Measurements from ENCODE around the gene KCNT1. TPM values are rescaled to one million over a fixed set of nuclear protein-coding genes. Genes with fewer than 3 reads are reported as not detected.

The KCNT1 gene
- total and polyA plus RNA-seq, 4 experiments from 2014 or later, result 0.06 to 0.20 TPM; not detected in 2

DNA sequence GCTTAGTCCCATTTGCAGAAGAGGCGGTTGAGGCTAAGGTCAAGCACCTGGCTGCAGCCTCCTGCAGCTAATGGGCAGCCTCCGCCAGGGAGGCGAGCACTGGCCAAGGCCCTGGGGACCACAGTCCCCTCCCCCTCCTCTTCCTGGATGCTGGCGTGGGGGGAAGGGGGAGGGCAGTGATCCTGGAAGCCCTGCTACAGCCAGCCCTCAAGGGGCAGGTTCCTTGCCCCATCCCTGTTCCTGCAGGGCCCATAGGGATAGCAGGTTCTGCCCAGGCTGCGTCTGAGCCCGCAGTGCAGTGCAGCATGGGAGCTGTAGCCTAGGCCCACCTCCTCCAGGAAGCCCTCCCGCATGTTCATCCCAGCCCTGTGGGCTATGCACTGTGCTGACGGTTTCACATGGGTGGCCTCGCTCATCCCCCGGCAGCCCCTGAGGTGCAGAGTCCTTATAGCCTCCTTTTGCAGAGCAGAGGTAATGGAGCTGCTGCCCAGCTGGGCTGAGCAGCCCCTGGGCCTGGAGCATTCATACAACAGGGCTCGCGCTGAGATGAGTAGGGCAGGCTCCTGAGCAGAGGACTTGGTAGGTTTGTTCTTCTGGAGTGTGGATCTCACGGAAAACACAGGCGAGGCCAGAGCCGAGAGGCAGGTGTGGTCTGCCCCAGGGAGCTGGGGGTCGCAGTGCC is 36.0 kb downstream of the KCNT1 start:
- no peaks in the 10 kb centered on the region for H3K36me3 ChIP-seq (ENCODE audit: insufficient read depth, low read length)
- Mint-ChIP-seq H3K4me1 (peaks cover 0 to 1% (median 0%) of the 10 kb centered on the region in 4 donors), H3K4me3 (no peak overlapping the region), H3K9me3 (no peaks in the 10 kb centered on the region), H3K36me3 (no peaks in the 10 kb centered on the region), H3K27me3 (peaks cover 6 to 9% of the 10 kb centered on the region in 2 donors), H3K27ac (no peak overlapping the region)
- H3K4me1 ChIP-seq (ENCODE audit: insufficient read depth, low read length), result no peaks in the 10 kb centered on the region
- H3K27ac ChIP-seq (ENCODE audit: low read depth, low read length), result no peak overlapping the region
- intact Hi-C loops (cut with micrococcal nuclease), result no loop called here
- no peaks in the 10 kb centered on the region for H3K27me3 ChIP-seq (ENCODE audit: insufficient read depth, low read length)
- no peaks in the 10 kb centered on the region for H3K9me3 ChIP-seq (ENCODE audit: control insufficient read depth in 1 of 2, low read length in 2 of 2)
- DNase-seq, result no peak
- H3K4me3 ChIP-seq (ENCODE audit: low read length in 2 of 2), result no peak overlapping the region
- ChIA-PET CTCF (ENCODE audit: partially characterized antibody) (no interaction called here), POLR2A (ENCODE audit: partially characterized antibody) (no interaction called here)

DNA sequence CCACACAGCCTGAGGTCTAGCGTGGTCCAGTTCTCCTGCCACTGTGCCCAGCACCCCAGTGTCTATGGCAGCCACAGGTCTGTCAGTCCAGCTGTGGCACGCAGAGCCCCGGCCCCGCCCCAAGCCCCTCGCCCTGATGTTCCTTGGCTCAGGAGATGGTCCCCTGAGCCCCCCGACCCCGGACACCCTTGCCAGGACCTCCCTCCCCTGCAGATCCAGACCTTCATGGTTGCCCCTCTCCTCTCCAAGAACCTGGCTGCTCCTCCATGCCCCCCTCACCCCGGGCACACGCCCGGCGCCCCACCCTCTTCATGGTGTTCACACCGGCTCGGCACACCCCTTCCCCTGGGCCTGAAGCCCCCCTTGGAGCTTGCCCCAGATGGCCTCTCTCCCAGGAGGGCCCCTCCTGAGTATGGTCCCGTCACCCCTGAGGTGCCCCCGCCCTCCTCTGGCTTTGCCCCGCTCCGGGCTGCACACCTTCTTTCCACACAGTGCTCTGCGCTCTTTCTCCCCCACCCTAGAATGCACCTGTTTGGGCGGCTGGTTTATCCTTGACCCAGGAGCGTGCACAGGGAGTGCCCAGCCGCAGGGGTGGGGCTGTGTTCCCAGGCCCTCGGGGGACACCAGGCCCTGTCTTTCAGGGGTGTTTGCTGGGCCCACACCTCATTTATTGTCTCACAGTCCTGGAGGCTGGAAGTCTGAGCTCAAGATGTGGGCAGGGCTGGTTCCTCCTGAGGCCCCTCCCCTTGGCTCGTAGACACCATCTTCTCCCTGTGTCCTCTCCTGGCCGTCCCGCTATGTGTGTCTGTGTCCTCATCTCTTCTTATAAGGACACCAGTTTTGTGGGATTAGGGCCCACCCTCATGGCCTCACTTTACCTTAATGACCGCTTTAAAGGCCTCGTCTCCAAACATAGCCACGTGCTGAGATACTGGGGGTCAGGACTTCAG is 37.6 kb downstream of the KCNT1 start:
- ChIA-PET CTCF (ENCODE audit: partially characterized antibody) (no interaction called here), POLR2A (ENCODE audit: partially characterized antibody) (no interaction called here)
- Histone ChIP-seq H3K4me3 (ENCODE audit: low read length in 2 of 2) (no peak overlapping the region), H3K9me3 (ENCODE audit: control insufficient read depth in 1 of 2, low read length in 2 of 2) (no peaks in the 10 kb centered on the region), H3K4me1 (ENCODE audit: insufficient read depth, low read length) (no peaks in the 10 kb centered on the region), H3K36me3 (ENCODE audit: insufficient read depth, low read length) (no peaks in the 10 kb centered on the region), H3K27me3 (ENCODE audit: insufficient read depth, low read length) (no peaks in the 10 kb centered on the region), H3K27ac (ENCODE audit: low read depth, low read length) (no peak overlapping the region)
- DNase-seq, result no peak
- peaks cover 2 to 7% of the 10 kb centered on the region in 2 donors for H3K27me3 Mint-ChIP-seq
- intact Hi-C loops (cut with micrococcal nuclease), result no loop called here
- no peak overlapping the region for H3K4me3 Mint-ChIP-seq
- no peak overlapping the region for H3K27ac Mint-ChIP-seq
- no peaks in the 10 kb centered on the region for H3K9me3 Mint-ChIP-seq
- H3K36me3 Mint-ChIP-seq, result no peaks in the 10 kb centered on the region
- peaks cover 0 to 1% (median 0%) of the 10 kb centered on the region in 4 donors for H3K4me1 Mint-ChIP-seq

DNA sequence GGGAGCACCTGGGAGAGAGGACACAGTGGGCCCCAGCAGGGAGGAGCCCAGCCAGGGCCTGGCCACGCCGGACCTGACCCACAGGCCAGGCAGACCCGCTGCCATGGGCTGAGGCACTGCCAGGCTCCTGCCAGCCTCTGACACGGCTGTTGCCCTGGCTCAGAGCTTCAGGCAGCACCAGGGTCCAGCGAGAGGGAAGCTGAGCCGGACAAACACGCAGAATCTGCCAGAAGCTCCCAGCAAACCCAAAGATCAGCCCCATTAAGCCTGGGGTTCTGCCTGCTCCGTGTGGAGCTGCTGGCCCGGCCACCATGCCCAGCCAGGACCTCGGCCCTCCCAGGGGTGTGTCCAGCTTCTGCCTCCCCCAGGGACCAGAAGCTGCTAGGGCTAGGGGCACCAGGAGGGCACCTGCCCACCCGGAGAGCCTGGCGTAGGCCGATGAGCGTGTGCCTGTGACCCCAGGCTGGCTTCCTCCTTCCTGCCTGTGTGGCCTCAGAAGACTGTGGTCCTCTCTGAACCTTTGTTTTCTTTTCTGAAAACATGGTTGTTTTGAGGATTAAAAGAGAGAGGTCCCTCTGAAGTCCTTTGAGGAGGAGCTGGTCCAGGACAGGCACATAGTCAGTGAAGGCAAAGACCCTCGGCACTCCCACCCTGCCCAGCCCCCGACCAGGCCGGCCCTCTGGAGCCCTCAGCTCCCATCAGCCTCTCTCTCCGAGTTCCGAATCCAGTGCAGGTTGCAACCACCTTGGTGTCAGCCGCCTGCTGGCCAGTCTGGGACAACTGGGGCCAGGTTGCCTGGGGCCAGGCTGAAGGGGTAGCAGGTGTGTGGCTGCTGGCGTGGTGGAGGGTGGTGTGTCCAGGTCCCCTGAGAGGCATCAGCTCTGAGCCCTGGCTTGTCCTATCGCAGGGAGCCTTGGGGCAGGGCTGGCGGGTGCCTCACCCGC is 39.6 kb downstream of the KCNT1 start:
- Mint-ChIP-seq H3K27me3 (peaks cover 2 to 7% of the 10 kb centered on the region in 2 donors), H3K4me1 (peaks cover 0 to 1% (median 0%) of the 10 kb centered on the region in 4 donors), H3K36me3 (no peaks in the 10 kb centered on the region), H3K9me3 (no peaks in the 10 kb centered on the region), H3K27ac (no peak overlapping the region), H3K4me3 (no peak overlapping the region)
- Histone ChIP-seq H3K36me3 (ENCODE audit: insufficient read depth, low read length) (no peaks in the 10 kb centered on the region), H3K4me1 (ENCODE audit: insufficient read depth, low read length) (no peaks in the 10 kb centered on the region), H3K9me3 (ENCODE audit: control insufficient read depth in 1 of 2, low read length in 2 of 2) (no peaks in the 10 kb centered on the region), H3K27ac (ENCODE audit: low read depth, low read length) (no peak overlapping the region), H3K4me3 (ENCODE audit: low read length in 2 of 2) (no peak overlapping the region), H3K27me3 (ENCODE audit: insufficient read depth, low read length) (no peaks in the 10 kb centered on the region)
- intact Hi-C loops (cut with micrococcal nuclease), result no loop called here
- ChIA-PET CTCF (ENCODE audit: partially characterized antibody) (no interaction called here), POLR2A (ENCODE audit: partially characterized antibody) (no interaction called here)
- DNase-seq, result no peak

DNA sequence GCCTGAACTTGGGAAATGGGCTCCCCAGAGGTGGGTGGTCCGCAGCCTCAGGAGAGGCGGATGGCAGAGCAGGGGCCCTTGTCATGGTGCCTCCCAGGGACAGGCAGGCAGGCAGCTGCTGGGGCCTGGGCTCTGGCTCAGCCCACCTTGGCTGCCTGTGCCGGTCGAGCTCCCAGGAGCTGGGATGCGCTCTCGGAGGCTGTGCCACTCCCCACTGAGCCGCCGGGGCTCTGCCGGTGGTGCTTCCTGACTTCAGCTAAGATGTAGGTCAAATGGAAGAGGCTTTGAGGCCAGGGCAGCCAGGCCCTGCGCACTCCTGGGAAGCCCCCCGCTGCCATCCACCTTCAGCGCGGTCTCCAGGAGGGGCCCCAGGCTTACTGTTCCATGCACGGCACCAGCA is 41.0 kb downstream of the KCNT1 start:
- H3K36me3 ChIP-seq (ENCODE audit: insufficient read depth, low read length), result no peaks in the 10 kb centered on the region
- H3K4me3 Mint-ChIP-seq, result no peak overlapping the region
- H3K27me3 Mint-ChIP-seq, result peaks cover 2 to 3% of the 10 kb centered on the region in 2 donors
- ChIA-PET CTCF (ENCODE audit: partially characterized antibody) (no interaction called here), POLR2A (ENCODE audit: partially characterized antibody) (no interaction called here)
- H3K27me3 ChIP-seq (ENCODE audit: insufficient read depth, low read length), result no peaks in the 10 kb centered on the region
- H3K27ac ChIP-seq (ENCODE audit: low read depth, low read length), result no peak overlapping the region
- intact Hi-C loops (cut with micrococcal nuclease), result no loop called here
- no peaks in the 10 kb centered on the region for H3K9me3 ChIP-seq (ENCODE audit: control insufficient read depth in 1 of 2, low read length in 2 of 2)
- no peak for DNase-seq
- peaks cover 0 to 1% (median 0%) of the 10 kb centered on the region in 4 donors for H3K4me1 Mint-ChIP-seq
- no peak overlapping the region for H3K27ac Mint-ChIP-seq
- H3K36me3 Mint-ChIP-seq, result no peaks in the 10 kb centered on the region
- H3K4me1 ChIP-seq (ENCODE audit: insufficient read depth, low read length), result no peaks in the 10 kb centered on the region
- H3K4me3 ChIP-seq (ENCODE audit: low read length in 2 of 2), result no peak overlapping the region
- H3K9me3 Mint-ChIP-seq, result no peaks in the 10 kb centered on the region

DNA sequence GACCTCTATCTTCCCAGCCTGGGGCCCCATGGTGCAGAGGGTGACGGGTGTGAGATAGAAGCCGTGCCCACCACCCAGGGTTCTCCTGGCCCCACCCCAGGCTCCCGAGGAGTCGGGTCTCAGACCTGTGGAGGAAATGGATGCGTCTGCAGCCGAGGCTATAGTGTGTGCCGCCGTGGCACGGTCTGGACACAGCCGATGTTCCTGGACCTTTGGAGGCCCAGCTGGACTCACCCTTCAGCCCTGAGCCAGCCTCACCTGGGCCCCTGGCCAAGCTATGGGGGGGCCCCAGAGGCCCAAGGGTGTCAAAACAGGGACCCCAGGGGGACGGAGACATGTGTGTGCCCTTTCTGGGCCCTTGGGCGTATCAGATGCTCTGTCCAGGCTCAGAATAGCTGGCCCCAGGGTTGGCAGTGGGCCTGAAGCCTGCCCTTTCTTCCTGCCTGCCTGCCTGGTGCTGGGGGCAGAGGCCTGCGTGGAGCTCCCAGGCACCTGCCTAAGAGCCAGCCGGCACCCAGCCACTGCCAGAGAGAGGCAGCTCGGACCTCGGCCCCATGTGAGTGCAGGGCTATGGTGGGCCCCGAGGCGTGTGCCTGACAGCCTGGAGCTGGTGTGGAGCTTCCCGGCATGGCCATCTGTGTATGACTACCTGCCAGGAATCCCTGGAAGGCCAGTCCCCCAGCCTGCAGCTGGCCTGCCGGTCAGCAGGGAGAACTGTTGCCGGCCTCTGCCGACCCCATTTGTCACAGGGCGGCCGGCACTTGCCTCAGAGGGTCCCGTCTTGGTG is 41.8 kb downstream of the KCNT1 start:
- Mint-ChIP-seq H3K27ac (no peak overlapping the region), H3K4me3 (no peak overlapping the region), H3K4me1 (peaks cover 0 to 1% (median 0%) of the 10 kb centered on the region in 4 donors), H3K27me3 (peaks cover 2 to 3% of the 10 kb centered on the region in 2 donors), H3K9me3 (no peaks in the 10 kb centered on the region), H3K36me3 (no peaks in the 10 kb centered on the region)
- H3K4me1 ChIP-seq (ENCODE audit: insufficient read depth, low read length), result no peaks in the 10 kb centered on the region
- no peaks in the 10 kb centered on the region for H3K9me3 ChIP-seq (ENCODE audit: control insufficient read depth in 1 of 2, low read length in 2 of 2)
- no peak overlapping the region for H3K27ac ChIP-seq (ENCODE audit: low read depth, low read length)
- POLR2A ChIA-PET (ENCODE audit: partially characterized antibody), result no interaction called here
- no peaks in the 10 kb centered on the region for H3K27me3 ChIP-seq (ENCODE audit: insufficient read depth, low read length)
- CTCF ChIA-PET (ENCODE audit: partially characterized antibody), result no interaction called here
- no peaks in the 10 kb centered on the region for H3K36me3 ChIP-seq (ENCODE audit: insufficient read depth, low read length)
- intact Hi-C loops (cut with micrococcal nuclease), result no loop called here
- H3K4me3 ChIP-seq (ENCODE audit: low read length in 2 of 2), result no peak overlapping the region
- DNase-seq, result no peak

DNA sequence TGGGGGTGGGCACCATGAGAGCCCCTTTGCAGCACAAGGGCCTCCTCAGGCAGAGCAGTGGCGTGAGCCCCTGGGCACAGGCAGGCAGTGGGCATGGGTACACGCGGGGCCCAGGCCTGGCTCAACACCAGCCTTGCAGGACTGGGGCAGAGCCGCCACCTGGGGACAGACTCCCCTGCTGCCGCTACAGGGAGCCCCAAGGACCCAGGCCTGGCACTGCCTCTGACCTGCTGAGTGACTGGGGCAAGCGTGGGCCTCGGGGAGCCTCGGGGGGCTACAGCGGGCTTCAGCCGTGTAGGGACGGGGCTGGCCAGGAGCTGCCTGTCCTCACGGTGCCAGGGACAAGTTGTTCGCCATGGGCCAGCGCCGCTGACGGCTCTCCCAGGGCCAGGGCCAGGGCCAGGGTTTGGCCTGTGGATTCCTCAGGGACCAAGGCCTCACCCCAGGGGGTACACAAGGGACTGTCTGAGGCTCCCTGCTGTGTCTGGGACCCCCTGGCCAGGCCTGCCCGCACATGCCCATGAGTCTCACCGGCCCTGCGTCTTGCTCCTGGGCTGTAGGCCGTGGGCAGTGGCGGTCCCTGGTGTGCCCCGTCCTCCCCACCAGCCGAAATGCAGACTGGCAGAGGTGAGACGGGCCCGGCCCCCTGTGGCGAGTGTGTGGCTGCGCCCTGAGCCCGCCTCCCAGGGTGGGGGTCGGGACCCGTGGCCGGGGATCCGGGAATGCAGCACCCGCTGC is 42.5 kb downstream of the KCNT1 start:
- H3K27ac Mint-ChIP-seq, result no peak overlapping the region
- no peaks in the 10 kb centered on the region for H3K4me1 ChIP-seq (ENCODE audit: insufficient read depth, low read length)
- POLR2A ChIA-PET (ENCODE audit: partially characterized antibody), result no interaction called here
- H3K27me3 ChIP-seq (ENCODE audit: insufficient read depth, low read length), result no peaks in the 10 kb centered on the region
- peaks cover 2 to 3% of the 10 kb centered on the region in 2 donors for H3K27me3 Mint-ChIP-seq
- no peaks in the 10 kb centered on the region for H3K9me3 Mint-ChIP-seq
- no peak overlapping the region for H3K4me3 Mint-ChIP-seq
- CTCF ChIA-PET (ENCODE audit: partially characterized antibody), result no interaction called here
- no peak for DNase-seq
- no peak overlapping the region for H3K4me3 ChIP-seq (ENCODE audit: low read length in 2 of 2)
- peaks cover 0 to 1% (median 0%) of the 10 kb centered on the region in 4 donors for H3K4me1 Mint-ChIP-seq
- H3K9me3 ChIP-seq (ENCODE audit: control insufficient read depth in 1 of 2, low read length in 2 of 2), result no peaks in the 10 kb centered on the region
- no peaks in the 10 kb centered on the region for H3K36me3 ChIP-seq (ENCODE audit: insufficient read depth, low read length)
- H3K27ac ChIP-seq (ENCODE audit: low read depth, low read length), result no peak overlapping the region
- H3K36me3 Mint-ChIP-seq, result no peaks in the 10 kb centered on the region
- intact Hi-C loops (cut with micrococcal nuclease), result no loop called here
